ENCODE measurements around the gene LSP1.
"Not testable (repeated sequence)": the region's sequence is repeated elsewhere in the genome, so short reads cannot be mapped to it uniquely, and the experiment has no call there.

Gene LSP1

GRCh38 chr11:1852877-1853276, at the start of gene LSP1:
TSS of gene LSP1 (plus strand) at chr11:1853084. CDS start at chr11:1853145, 61 bp downstream.
- peak; percentile 68 to 77 for DNase-seq

- DNase-seq, result no peak
Observed at GRCh38 chr11:1803246-1803645, 49.6 kb upstream of the LSP1 start.

- DNase-seq, result not testable (repeated sequence)
Observed at GRCh38 chr11:1803835-1804519, 48.9 kb upstream of the LSP1 start.

DNA sequence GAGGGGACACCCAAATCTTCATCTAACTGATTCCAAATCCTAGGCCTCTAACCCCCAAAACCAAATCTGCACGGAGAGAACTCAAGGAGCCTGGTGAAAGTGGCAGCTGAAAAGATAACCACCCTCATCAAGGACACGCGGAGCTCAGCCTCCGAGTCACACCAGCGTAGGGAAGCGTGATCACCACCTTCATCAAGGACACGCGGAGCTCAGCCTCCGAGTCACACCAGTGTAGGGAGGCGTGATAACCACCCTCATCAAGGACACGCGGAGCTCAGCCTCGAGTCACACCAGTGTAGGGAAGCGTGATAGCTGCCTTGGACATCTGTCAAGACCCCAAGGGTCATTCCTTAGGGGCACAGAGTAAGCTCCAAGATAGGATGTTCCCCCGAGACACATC, 47.4 kb upstream of the LSP1 start:
- DNase-seq, result no peak

GRCh38 chr11:1807264-1807995, 45.5 kb upstream of the LSP1 start:
- no peak for DNase-seq

GRCh38 chr11:1810761-1811160, 42.1 kb upstream of the LSP1 start:
- DNase-seq, result no peak

GRCh38 chr11:1812274-1812673, 40.6 kb upstream of the LSP1 start:
- DNase-seq, result no peak

- no peak for DNase-seq
Observed at GRCh38 chr11:1812801-1813200, 40.1 kb upstream of the LSP1 start.

- DNase-seq, result not testable (repeated sequence)
Observed at GRCh38 chr11:1813356-1813755, 39.5 kb upstream of the LSP1 start.

- DNase-seq, result no peak
Observed at GRCh38 chr11:1814691-1815090, 38.2 kb upstream of the LSP1 start.

DNA sequence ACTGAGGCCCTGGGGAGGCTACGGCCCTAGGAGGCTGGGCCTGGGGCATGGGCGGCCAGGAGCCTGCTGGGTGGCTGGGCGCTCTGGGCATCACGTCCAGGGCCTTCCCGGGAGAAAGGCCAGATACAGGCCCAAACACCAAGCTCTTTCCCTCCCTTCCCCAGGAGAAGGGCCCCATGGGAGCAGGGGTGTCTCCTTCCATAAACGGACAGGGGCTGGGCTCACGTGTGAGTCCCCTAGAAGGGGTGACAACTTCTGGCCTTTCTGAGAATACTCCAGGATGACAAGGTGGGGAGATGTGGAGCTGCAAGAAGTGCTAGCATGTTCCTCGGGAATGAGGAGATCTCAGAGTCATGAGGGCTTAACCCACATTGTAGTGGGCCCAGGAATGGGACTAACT, 37.6 kb upstream of the LSP1 start:
- no peak for DNase-seq

- no peak for DNase-seq
Observed at GRCh38 chr11:1815751-1816150, 37.1 kb upstream of the LSP1 start.

- DNase-seq, result no peak
Observed at GRCh38 chr11:1817000-1817399, 35.9 kb upstream of the LSP1 start.

DNA sequence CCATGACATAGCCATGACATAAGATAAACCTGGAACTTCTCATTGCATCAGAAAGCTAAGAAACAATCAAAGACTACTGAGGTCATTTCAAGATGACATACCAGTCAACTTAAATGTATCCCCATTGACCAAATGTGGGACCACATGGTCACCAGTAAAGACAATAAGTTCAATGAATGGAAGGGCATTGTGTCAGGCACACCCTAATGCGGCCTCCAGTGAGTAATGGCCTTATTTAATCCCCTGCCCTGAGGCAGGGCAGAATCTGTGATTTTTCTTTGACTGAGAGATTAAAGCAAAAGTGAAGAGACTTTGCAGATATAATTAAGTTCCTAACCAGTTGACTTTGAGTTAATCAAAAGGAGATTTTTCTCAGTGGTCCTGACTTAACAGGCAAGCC, 35.4 kb upstream of the LSP1 start:
- no peak for DNase-seq

DNA sequence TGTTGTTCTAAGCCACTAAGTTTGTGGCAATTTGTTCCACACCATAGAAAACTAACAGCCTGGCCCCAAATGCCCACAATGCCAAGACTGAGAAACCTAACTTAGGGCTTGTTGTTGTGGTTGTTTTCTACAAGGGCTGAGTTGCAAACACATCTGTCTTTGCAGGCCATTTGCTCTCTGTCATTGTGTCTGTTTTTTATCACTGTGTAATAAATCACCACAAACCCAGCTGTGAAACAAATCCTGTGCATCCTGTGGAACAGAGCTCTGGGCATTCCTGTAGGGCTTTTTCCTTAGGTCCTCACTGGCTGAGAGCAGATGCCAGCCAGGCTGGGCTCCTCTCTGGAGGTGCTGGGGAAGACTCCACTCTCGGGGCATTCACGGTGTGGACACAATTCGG, 33.8 kb upstream of the LSP1 start:
- no peak for DNase-seq

GRCh38 chr11:1820463-1821325, 32.2 kb upstream of the LSP1 start:
- DNase-seq, result no peak

GRCh38 chr11:1821562-1821961, 31.3 kb upstream of the LSP1 start:
- no peak for DNase-seq

DNA sequence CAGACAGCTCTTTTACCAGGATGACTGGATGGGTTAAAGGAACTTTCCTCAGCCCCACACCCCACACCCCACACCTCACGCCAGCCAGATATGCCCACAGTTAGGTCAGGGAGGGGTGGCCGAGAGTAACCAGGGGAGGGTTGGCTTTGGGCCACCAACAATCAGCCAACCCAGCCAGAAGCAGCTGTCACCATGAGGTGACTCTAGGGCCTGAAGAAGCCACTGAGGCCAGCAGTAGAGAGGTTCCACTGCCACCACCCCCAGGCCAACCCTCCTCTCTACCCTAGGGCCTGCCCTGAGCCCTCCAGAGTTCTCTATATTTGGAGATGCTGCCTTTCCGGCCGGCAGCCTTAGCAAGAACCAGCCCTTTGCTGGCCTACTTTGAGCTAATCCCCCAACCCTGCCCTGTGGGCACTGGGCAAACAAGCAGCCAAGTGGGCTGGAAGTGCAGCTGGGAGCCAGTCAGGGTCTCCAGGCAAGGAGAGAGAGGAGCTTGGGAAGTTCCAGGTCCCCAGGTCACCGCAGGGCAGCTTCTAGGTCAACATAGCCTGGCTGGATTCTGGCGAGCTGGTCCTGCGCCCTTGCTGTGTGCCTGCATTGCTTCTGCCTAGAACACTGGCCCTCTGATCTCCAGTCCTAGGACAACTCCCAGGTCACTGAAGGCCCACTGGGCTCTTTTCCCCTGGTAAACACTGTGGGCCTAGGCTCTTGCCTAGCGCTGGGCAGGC, 30.1 kb upstream of the LSP1 start:
- no peak for DNase-seq

GRCh38 chr11:1823376-1824220, 29.3 kb upstream of the LSP1 start:
- DNase-seq, result no peak

- DNase-seq, result no peak
Observed at GRCh38 chr11:1824221-1825038, 28.5 kb upstream of the LSP1 start.
